Panc1 (cell line): ENCODE data around the gene CD83. TPM values are rescaled to one million over a fixed set of nuclear protein-coding genes. Genes with fewer than 3 reads are reported as not detected.

Source experiments
- ATAC-seq: fragments of 200-7000 bp; cut with Tn5 transposase; 2 replicates; pipeline ENCODE4 v1.9.1; 2020; ENCODE audit warnings: mild to moderate bottlenecking, moderate library complexity
- BruUV-seq: library from RNA; stranded (reverse); fragments of 400-500 nt; replicated peaks from 2 replicates; lab custom pipeline; 2021; lab: Mats Ljungman, UMichigan
- CTCF ChIA-PET: fragments of 300-600 bp; sonication (Branson Sonifier 250); formaldehyde crosslinking; loops from one replicate; lab custom pipeline; 2022; ENCODE audit warnings: antibody characterized with exemption; lab: Charles Lee
- POLR2A ChIA-PET: fragments of 300-600 bp; sonication (Branson Sonifier 250); formaldehyde crosslinking; loops from one replicate; lab custom pipeline; 2022; ENCODE audit warnings: antibody characterized with exemption; lab: Charles Lee
- DNase-seq: peaks from one replicate; pipeline ENCODE4 v3.0.0-alpha.2; 2010; ENCODE audit warnings: low read depth, low spot score
- H3K27ac ChIP-seq: 2 replicates; pipeline ENCODE4 v1.5.1; 2011; ENCODE audit warnings: mild to moderate bottlenecking, low read length, inconsistent platforms
- H3K27me3 ChIP-seq: fragments of 200-500 bp; sonication (Bioruptor generic); 2 replicates; pipeline ENCODE4 v1.6.0; 2014; ENCODE audit warnings: low read length, inconsistent platforms; ENCODE audit not compliant: control insufficient read depth, insufficient read depth
- H3K36me3 ChIP-seq: fragments of 200-500 bp; sonication (Bioruptor generic); 2 replicates; pipeline ENCODE4 v1.5.1; 2014; ENCODE audit warnings: inconsistent platforms, mild to moderate bottlenecking, low read length, moderate library complexity; ENCODE audit not compliant: control insufficient read depth, insufficient read depth
- H3K4me1 ChIP-seq: 2 replicates; pipeline ENCODE4 v1.5.1; 2011; ENCODE audit warnings: inconsistent platforms, mild to moderate bottlenecking, low read length, moderate library complexity; ENCODE audit not compliant: control insufficient read depth, insufficient read depth
- H3K4me3 ChIP-seq, 2 experiments: 2 replicates each; pipeline ENCODE4 v1.5.1; 2011 to 2012; ENCODE audit warnings: low read depth in 2 of 2, low read length in 2 of 2, mild to moderate bottlenecking in 2 of 2, inconsistent platforms in 1 of 2, moderate library complexity in 1 of 2
- H3K9me3 ChIP-seq: fragments of 200-500 bp; sonication (Bioruptor generic); 2 replicates; pipeline ENCODE4 v1.5.1; 2014; ENCODE audit warnings: low read depth, mild to moderate bottlenecking, inconsistent platforms, low read length, moderate library complexity; ENCODE audit not compliant: control insufficient read depth, insufficient read depth
- CTCF ChIP-seq: fragments of 450-650 bp; IDR thresholded peaks from 2 replicates; pipeline ENCODE4 v1.5.1; 2017; ENCODE audit warnings: mild to moderate bottlenecking
- POLR2AphosphoS5 ChIP-seq: IDR thresholded peaks from 2 replicates; pipeline ENCODE4 v1.6.1; 2012; ENCODE audit warnings: mild to moderate bottlenecking, low read depth, low read length, moderate library complexity
- SIN3A ChIP-seq: IDR thresholded peaks from 2 replicates; pipeline ENCODE4 v1.6.1; 2012; ENCODE audit warnings: low read depth, mild to moderate bottlenecking, low read length, moderate library complexity, borderline replicate concordance; ENCODE audit not compliant: insufficient read depth
- TCF7L2 ChIP-seq: IDR thresholded peaks from 2 replicates; pipeline ENCODE4 v1.6.1; 2011; ENCODE audit warnings: mild to moderate bottlenecking, low read depth, low read length, inconsistent platforms
- in situ Hi-C: cut with HindIII; loops from 2 replicates; pipeline ENCODE4 v1.10.0; 2016; ENCODE audit warnings: low sequenced_read_pairs, low pct_unique_long_range_greater_than_20kb
- intact Hi-C: fragments of 100-400 bp; cut with micrococcal nuclease; formaldehyde crosslinking; loops from one replicate; pipeline ENCODE4 v1.10.0; 2022; ENCODE audit not compliant: unreplicated experiment
- total RNA-seq: library from RNA; stranded (reverse); gene quantifications from one replicate; pipeline ENCODE4 v1.2.1, GENCODE V29; 2021; ENCODE audit not compliant: unreplicated experiment
- TF ChIP-seq, protein P1 (sequence below), 2 experiments: IDR thresholded peaks; 2 replicates each; pipeline ENCODE4 v1.6.1; 2011 to 2012; ENCODE audit warnings: low read depth in 2 of 2, control low read depth in 1 of 2, low read length in 1 of 2, mild to moderate bottlenecking in 1 of 2, moderate library complexity in 1 of 2; ENCODE audit not compliant: insufficient read depth in 1 of 2

CD83 gene
- total RNA-seq, 1 experiment from 2014 or later: 5.3 TPM

DNA sequence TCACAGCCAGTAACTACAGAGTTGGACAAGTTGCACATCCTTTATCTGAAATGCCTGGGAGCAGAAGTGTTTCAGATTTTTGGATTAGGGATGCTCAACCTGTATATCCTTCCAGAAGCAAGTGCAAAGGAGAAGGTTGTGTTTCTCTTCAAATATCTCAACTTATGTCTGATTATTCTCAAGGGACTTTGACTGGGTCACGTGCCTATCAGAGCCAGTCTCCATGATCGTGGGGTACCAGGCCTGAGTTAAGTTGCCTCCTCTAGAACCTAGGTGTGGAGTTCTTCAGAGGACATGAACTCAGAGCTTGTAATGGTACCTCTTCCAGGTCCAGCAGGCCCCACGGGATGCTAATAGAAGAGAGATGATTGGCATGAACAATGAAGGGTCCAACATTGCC lies 7.8 kb downstream of the CD83 start:
- intact Hi-C loops (no loop called here), in situ Hi-C loops (no loop called here)
- Histone ChIP-seq H3K4me3 (no peak overlapping the region), H3K27ac (no peak overlapping the region), H3K27me3 (no peaks in the 10 kb centered on the region), H3K9me3 (no peaks in the 10 kb centered on the region), H3K4me1 (peaks cover 8% of the 10 kb centered on the region; the same call in 1 of the 2 replicates), H3K36me3 (no peaks in the 10 kb centered on the region)
- CTCF ChIA-PET: no interaction called here
- TF ChIP-seq, protein P1, sequence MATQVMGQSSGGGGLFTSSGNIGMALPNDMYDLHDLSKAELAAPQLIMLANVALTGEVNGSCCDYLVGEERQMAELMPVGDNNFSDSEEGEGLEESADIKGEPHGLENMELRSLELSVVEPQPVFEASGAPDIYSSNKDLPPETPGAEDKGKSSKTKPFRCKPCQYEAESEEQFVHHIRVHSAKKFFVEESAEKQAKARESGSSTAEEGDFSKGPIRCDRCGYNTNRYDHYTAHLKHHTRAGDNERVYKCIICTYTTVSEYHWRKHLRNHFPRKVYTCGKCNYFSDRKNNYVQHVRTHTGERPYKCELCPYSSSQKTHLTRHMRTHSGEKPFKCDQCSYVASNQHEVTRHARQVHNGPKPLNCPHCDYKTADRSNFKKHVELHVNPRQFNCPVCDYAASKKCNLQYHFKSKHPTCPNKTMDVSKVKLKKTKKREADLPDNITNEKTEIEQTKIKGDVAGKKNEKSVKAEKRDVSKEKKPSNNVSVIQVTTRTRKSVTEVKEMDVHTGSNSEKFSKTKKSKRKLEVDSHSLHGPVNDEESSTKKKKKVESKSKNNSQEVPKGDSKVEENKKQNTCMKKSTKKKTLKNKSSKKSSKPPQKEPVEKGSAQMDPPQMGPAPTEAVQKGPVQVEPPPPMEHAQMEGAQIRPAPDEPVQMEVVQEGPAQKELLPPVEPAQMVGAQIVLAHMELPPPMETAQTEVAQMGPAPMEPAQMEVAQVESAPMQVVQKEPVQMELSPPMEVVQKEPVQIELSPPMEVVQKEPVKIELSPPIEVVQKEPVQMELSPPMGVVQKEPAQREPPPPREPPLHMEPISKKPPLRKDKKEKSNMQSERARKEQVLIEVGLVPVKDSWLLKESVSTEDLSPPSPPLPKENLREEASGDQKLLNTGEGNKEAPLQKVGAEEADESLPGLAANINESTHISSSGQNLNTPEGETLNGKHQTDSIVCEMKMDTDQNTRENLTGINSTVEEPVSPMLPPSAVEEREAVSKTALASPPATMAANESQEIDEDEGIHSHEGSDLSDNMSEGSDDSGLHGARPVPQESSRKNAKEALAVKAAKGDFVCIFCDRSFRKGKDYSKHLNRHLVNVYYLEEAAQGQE (IDR thresholded peaks at IDR 0.05; ENCODE audit: insufficient read depth in 1 of 2, low read depth in 2 of 2, low read length in 1 of 2): no peak
- TF ChIP-seq SIN3A: no peak
- TF ChIP-seq TCF7L2: no peak
- TF ChIP-seq POLR2AphosphoS5: no peak
- no peak for TF ChIP-seq CTCF
- POLR2A ChIA-PET: interaction anchor here (0.6 kb wide), 1 partner anchor 1331 kb away, joined by 4 read pairs; no protein-coding TSS in a partner anchor
- ATAC-seq (no peak), DNase-seq (no peak)
- no TSS peak for BruUV-seq

DNA sequence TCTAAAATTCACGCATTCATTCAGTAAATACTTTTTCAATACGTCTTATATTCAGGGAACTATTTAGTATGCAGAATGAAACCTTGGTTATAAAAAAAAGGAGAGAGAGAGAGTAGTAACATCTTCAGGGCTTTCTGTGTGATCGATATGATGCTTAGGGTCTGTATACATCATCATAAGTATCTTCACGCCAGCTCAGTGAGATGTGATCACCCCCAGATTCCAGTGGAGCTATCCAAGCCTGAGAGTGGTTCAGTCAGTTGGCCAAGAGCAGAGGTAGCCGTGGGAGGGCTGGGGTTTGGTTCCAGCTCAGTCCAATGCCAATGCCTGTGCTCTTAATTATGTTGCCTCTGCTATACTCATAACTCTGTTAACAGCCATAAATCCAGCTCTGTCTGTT lies 8.6 kb downstream of the CD83 start:
- DNase-seq (no peak), ATAC-seq (no peak)
- no peaks in the 10 kb centered on the region for H3K9me3 ChIP-seq
- no peak for TF ChIP-seq TCF7L2
- H3K4me3 ChIP-seq: no peak overlapping the region
- CTCF ChIA-PET: no interaction called here
- no peak overlapping the region for H3K27ac ChIP-seq
- intact Hi-C loops: no loop called here
- POLR2A ChIA-PET: no interaction called here
- H3K36me3 ChIP-seq: no peaks in the 10 kb centered on the region
- no peaks in the 10 kb centered on the region for H3K27me3 ChIP-seq
- in situ Hi-C loops: no loop called here
- no TSS peak for BruUV-seq
- peaks cover 8% of the 10 kb centered on the region; the same call in 1 of the 2 replicates for H3K4me1 ChIP-seq

GRCh38 chr6:14127611-14128010 lies 10.0 kb downstream of the CD83 start:
- no peak for ATAC-seq
- DNase-seq: no peak
- intact Hi-C loops (no loop called here), in situ Hi-C loops (no loop called here)
- CTCF ChIA-PET: interaction anchor here (0.5 kb wide), 1 partner anchor 224 kb away, joined by 3 read pairs; no protein-coding TSS in a partner anchor
- BruUV-seq: no TSS peak
- H3K4me1 ChIP-seq: peaks cover 8% of the 10 kb centered on the region; the same call in 1 of the 2 replicates
- POLR2A ChIA-PET: interaction anchor here (0.5 kb wide), 1 partner anchor 8 kb away, joined by 4 read pairs; no protein-coding TSS in a partner anchor
- no peaks in the 10 kb centered on the region for H3K9me3 ChIP-seq
- no peak overlapping the region for H3K4me3 ChIP-seq
- no peak for TF ChIP-seq CTCF
- TF ChIP-seq, protein P1 (IDR thresholded peaks at IDR 0.05; ENCODE audit: insufficient read depth in 1 of 2, low read depth in 2 of 2, low read length in 1 of 2): no peak
- TF ChIP-seq TCF7L2: no peak
- no peak for TF ChIP-seq POLR2AphosphoS5
- no peak for TF ChIP-seq SIN3A
- no peak overlapping the region for H3K27ac ChIP-seq
- H3K36me3 ChIP-seq: no peaks in the 10 kb centered on the region
- no peaks in the 10 kb centered on the region for H3K27me3 ChIP-seq
